HL-60/S4 treated with retinoic acid at 250 ng/mL for 4 days and 3 days (cell line): ENCODE data around the gene UBE2Z.
"Not testable (repeated sequence)": the region's sequence is repeated elsewhere in the genome, so short reads cannot be mapped to it uniquely, and the experiment has no call there.

ENCODE experiments used
- in situ Hi-C: fragments of 300-500 bp; cut with MboI; formaldehyde crosslinking; loops from 2 replicates; pipeline ENCODE4 v1.7.0; 2022; ENCODE audit warnings: low sequenced_read_pairs

The UBE2Z gene

DNA sequence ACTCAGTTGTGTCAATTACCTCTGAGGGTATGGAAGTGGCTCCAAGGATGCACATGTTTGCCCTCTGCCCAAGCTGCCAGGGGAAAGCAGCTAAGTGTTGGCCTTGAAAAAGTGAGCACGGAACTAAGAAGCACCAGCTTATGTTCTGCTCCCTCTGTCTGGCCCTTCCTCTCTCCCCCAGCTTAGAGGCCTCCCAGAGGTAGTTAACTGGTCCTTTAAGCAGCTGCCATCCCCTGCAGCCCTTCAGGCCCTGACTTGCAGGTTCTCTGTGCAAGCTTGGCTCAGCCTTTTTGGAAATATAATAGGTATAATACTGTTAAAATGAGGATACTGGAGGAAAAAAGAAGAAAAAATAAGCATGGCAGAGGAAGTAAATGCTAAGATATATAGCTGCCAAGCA is 7.0 kb upstream of the UBE2Z start:
- in situ Hi-C loops: no loop called here

DNA sequence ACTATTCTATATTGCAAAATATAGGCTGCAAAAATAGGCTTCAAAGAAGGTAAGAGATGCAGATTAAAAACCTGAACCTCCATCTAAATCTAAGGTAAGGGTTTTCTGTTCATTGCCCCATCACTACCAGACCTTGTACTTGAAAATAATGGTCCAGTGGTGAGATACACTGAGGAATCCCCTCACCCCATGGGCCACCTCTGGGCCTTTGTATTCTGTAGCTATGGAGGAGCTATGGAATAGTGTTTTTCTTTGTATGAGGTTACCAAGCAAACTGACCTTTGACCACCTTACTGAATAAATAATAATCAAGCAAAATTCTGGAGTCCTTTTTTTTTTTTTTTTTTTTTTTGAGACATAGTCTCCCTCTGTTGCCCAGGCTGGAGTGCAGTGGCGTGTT is 4.8 kb upstream of the UBE2Z start:
- in situ Hi-C loops: no loop called here

DNA sequence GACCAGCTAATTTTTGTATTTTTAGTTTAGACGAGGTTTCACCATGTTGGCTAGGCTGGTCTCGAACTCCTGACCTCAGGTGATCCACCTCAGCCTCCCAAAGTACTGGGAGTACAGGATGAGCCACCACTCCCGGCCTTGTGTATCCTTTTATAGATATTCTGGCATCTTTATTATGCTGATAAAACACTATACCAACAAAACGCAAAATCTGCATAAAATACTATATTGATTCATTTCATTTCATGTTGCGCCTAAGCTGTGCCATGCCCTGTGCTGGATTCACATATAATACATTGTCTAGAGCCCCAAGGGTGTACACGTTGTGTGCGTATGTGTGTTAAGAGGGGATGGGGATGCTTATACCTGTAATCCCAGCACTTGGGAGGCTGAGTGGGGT is 3.8 kb upstream of the UBE2Z start:
- in situ Hi-C loops: no loop called here

DNA sequence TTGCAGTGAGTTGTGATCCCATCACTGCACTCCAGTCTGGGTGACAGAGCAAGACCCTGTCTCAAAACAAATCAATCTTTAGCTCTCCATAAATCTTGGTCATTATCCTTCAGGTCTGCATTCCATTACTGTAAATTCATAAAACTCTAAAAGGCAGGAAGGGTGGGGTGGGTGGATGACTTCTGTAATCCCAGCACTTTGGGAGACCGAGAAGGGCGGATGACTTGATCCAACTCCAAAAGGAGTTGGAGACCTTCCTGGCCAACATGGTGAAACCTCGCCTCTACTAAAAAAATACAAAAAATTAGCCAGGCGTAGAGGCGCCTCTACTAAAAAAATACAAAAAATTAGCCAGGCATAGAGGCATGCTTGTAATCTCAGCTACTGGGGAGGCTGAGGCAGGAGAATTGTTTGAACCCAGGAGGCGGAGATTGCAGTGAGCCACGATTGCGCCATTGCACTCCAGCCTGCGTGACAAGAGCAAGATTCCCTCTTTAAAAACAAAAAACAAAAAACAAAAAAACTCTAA is 2.2 kb upstream of the UBE2Z start:
- in situ Hi-C loops: no loop called here

DNA sequence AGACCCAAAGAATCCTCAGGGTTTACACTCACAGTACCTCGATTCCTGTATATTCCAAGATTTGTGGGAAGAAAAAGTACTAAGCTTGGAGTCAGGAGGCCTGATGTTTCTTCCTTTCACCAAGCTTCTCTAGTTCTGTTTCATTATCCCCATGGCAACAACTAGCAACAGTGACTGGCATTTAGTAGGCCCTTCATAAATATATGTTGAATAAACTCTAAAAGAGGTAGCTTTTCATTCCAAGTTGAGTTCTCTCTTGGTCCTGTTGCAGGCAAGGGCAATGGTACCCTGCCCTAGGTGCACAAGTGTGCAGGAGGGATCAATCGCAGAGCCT is 527 bp upstream of the UBE2Z start:
- in situ Hi-C loops: no loop called here

DNA sequence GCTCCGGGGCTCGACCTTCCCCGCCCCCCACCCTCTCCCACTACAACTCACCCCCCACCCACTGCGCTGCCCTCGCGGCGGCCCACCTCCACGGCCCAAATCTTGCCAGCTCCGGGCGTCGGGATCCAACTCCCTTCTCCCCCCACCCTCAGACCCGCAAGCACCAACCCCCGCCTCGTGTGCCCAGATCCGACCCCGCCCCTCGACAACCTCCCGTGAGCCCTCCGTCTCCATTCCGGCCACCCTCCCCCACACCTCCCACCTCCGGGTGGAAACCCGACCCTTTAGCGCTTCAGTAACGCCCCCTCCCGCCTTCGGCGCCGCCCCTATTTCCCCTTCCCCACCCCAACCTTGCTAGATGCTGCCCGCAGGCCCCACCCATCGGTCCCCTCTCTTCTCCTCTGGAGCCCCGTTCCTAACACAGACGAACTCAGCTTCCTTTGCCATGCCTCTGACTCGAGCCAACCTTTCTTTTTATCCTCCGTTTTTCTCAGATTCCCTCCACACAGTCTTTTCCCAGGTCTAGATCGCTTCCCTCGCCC is 717 bp downstream of the UBE2Z start:
- in situ Hi-C loops: no loop called here

DNA sequence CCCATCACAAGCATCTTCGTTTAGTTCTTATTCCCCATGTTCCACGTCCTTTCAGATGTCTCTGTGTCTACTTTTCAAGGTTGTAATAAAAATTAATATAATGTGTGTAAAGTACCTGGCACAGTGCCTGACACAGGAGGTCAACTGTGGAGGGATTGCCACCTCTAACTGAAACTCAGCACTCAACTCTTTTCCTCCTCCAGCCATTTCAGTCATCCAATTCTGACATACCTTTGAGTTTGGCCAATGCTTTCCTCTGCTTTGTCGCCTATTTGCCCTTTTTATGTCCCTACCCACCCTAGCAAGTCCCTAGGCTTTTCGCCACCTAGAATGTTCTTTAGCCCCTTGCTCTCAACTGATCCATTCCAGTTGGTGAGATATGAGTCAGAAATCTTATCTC is 1.6 kb downstream of the UBE2Z start:
- in situ Hi-C loops: no loop called here

DNA sequence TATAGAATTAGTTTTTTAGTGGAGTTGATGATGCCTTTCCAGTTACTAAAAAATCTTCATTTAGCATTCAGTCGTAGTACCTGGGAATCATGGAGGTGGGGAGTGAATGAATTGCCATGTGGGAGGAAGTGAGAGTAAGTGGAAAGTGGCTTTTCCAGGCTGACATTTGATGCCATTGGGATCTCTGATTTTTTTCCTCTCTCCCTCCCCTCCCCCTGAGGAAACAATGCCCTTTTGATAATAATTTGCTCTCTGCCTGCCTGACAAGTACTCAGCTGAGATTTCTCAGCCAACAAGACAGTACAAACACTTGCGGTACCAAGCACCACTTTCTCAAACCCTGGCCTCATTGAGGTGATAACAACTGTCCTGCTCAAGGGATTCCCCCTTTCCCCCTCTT is 2.2 kb downstream of the UBE2Z start:
- in situ Hi-C loops: no loop called here

DNA sequence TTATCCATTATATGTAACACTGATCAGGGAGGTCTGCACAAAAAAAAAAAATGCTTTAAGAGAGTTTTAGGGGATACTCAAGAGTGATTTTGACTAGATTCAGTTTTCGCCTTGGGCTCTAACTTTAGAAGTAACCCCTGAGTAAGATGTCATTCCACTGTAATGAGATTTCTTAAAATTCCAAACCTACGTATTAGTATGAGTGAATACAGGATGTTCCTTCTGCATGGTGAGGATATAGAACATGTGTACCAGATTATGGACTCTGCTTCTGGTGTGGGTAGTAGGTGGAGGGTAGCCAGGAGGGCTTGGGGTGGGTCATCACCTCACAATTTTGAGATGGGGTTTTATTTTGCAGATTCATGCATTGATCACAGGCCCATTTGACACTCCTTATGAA is 4.3 kb downstream of the UBE2Z start:
- in situ Hi-C loops: no loop called here

DNA sequence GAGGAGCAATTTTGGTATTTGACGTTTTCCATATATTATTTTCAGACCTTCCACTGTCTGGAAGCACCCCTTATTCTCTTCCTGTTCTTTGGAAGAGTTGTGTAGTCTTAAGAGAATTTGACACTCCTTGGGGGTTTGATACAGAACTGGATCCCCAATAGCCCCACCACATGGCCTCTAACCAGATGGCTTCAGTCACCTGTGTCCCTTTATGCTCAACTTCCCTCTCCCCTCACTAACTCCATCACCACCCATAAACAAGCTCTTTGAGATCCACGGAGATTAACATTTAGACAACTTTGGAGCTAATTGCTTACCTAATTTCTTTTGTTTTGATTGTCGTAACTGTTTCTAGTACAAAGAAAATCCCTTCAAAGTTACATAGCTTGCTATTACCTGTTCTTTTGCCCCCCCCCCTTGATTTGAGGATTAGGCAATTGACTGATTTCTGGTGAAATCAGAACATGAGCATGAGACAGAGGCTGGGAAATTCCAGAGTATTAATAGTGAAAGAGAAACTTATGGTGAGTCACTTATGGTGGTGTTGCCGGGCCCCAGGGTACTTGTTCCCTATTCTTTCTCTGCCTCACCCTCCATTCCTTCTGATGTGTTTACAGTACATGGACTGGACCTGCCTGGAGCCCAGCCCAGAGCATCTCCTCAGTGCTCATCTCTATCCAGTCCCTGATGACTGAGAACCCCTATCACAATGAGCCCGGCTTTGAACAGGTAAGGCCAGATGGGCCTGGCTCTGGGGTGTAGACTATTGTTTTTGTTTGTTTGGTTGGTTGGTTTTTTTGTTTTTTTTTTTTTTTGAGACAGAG is 7.5 kb downstream of the UBE2Z start:
- in situ Hi-C loops: no loop called here

DNA sequence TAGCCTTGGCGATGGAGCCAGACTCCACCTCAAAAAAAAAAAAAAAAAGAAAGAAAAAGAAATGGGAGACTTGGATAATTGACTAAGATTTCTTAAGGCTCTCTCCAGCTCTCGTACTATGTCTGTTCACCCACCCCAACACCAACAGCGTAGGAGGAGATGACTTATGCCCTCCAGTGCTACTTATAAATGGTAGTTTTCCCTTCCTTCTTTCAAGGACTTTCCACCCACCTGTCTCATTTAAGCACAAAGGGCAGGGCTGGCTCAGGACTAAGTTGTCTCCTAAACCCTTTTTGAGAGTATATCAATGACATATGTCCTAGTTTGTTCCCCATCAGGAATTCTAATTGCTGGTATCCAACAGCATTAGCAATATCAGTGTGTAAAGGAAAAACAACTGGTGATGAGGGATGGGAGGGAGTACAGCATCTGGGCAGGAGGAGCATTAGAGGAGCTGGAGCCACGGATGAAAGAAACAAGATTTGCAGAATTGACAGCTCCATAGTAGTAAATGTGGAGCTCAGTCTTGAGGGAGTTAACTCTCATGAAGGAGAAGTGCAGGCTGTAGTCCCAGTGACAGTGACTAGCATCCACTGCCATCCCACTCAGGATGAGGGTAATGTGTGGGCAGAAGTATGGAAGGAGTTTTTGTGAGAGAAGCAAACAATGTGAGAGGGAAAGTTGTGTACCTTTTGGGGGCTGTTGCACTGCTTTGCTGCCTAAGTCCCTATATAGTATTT is 17.2 kb downstream of the UBE2Z start:
- in situ Hi-C loops: no loop called here

DNA sequence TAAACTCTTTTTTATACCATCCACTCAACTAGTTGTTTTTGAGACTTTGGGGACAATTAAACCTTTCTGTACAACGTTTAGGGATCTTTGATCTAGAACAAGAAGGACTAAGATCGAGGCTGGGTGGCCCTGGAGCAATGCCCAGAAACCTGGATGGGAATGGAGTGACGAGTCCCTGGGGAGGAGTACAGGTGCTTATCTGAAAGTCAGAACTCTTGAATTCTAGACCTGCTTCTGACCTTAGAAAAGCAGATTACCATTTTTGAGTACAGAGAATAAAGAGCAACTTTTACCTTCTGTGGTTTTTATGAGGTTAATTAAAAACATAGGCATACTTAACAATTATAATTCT is 17.8 kb downstream of the UBE2Z start:
- in situ Hi-C loops: no loop called here

DNA sequence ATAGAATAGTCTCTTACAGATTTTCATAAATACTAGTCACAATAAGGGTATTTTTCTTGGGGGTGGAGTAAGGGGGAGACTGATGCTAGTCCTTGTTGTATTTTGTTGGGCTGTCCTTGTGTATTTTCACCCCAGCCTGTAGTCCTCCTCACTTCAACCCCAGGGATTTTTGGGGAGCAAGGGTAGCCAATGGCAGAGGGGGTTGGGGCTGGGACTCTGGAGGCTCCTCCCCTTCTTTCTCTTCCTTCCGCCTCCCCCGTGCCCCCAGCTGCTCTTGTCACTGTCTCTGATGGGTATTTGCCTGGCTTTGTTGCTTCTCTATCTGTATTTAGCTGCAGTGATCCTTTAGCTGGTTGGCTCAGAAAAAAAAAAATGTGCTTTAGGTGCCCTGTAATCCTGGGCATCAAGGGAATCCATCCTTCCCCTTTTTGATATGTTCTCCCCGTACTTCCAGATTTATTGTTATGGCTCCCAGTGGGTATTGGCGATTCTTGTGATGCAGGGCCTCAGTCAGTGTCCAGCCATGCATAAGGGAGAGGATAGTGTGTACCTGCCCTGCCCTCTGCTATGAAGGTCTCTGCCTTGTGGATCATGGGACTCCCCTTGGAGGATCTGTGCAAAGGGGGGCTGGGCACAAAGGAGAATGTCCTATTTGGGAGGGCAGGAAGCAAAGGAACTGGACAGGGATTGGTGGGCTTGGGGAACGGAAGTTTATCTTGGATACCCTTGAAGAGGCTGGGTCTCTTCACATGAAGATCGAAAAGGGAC is 20.0 kb downstream of the UBE2Z start:
- in situ Hi-C loops: no loop called here

DNA sequence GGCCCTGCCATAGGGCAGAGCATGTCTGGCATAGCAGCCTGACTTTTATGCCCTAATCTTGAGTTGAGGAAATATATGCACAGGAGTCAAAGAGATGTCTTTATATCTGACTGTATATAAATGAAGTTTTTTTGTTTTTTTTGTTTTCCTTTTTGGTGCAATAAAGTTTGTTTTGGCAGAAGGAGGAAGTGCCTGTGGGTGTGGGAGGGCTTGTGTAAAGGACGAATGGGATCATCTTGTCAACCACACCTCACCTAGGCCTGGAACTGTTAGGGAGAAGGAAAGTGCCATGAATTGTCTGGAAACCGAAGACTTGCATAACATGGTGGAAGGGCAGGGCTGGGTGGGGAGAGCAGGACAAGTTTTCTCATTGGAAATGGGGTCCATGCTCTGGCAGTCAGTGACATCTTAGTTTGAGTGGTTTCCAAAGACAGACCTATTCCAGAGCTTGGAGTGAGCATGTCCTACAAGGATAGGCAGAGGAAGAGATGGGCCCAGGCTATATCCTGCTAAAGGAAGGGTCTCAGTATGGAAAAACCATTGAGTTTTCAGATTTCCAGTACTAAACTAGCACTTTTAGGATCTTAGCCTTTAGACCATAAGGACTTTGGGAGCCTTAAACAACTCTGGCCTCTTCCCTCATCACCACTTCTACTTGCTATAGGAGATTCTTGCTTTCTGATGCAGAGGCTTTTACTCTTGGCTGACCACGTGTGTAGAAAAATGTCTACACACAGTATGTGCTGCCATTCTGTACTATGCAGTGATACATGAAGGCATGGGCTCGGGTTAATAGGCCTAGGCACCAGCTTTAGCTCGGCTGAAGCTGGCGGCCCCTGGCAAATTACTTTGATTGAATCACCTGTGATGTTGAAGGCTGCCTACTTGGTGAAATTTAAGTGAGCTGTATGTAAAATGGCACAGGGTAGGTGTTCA is 20.9 kb downstream of the UBE2Z start:
- in situ Hi-C loops: no loop called here

DNA sequence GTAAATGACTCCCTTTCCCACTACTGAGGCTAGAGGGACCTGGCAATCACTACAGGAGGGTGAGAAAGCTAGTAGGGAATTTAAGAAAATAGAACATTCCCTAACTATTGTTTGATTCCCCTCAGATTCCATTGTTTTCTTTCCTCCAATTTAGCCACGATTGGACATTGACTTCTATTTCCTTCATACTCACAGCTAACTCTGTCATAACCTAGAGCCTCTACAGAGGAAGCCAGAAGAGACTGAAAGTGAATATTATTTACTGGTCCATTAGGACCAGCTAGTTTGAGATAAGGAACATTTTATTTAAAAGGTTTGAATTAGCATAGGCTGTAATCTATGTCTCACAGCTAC is 21.6 kb downstream of the UBE2Z start:
- in situ Hi-C loops: no loop called here

DNA sequence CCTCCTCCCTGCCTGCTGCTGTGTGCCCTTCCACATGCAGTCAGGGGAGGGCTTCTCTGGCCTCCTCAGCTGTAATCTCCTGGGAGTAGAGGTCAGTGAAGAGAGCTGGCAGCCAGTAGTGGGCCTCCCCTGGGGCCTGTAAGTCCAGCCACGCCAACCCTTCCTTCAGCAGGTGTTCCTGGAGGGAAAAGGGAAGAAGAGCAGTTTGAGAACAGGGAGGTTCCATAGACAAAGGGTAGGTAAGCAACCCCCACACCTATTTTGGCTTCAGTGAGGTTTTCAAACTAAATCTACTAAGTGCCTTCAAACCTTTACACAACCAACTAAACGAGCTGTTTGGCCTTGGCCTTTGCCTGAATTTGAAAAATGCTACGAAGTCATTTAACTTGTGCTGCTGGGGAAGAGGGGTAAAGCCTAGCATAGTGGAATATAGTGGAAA is 22.2 kb downstream of the UBE2Z start:
- in situ Hi-C loops: no loop called here

DNA sequence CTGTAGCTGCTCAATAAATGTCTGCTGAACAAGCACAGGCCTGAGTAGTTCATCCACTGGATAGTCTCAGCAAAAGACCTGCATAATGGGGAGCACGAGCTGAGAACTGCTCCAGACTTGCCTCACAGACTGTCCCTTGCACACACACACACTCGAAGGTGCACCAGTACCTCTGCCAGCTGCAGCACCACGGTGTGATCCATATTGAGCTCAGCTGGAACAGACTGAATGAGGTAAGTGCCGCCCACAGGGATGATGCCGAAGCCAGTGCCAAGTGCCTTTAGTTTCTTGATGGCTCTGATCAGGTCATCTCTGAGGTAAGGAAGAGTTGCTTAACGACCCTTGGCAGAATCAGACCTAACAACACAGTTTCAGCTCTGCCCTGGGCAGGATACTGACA is 24.8 kb downstream of the UBE2Z start:
- in situ Hi-C loops: no loop called here

DNA sequence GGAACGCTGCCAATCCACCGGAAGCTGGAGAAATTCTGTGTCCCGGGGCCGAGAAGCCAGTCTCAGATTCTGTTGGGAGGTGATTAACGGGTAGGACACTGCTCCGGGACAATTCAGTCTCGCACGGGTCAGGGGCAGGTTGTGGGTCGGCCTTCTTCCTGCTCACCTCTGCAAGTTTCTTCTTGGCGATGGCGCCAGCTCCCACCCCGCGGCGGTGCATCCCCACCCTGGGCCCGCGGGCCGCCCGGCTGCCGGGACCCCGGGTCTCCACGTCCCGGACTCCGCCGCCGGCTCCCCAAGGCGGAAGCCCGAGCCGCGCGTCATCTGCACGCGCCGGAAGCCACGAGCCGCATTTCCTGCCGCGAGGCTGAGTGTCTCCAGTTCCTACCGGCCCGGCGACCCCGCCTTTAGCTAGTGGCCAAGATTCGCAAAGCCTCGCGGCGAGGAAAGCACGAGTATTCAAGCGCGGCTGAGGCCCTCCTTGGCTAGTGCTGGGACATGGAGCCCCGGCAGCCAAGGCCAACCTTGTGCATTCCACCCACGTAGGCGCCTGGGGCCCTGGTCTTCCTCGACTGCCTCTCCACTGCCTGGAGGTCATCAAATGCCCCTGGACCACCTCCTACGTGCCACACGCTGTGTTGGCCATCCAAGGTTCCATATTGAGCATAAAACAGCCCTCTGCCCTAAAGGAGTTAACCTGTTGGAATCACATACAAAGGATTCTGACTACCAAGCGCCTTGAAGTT is 36.5 kb downstream of the UBE2Z start, which contains the start of gene SNF8:
SNF8 (minus strand) TSS at position 328 of the 746 bp plus-strand sequence; CDS start at position 220, 108 bp downstream.
- in situ Hi-C loops: no loop called here

DNA sequence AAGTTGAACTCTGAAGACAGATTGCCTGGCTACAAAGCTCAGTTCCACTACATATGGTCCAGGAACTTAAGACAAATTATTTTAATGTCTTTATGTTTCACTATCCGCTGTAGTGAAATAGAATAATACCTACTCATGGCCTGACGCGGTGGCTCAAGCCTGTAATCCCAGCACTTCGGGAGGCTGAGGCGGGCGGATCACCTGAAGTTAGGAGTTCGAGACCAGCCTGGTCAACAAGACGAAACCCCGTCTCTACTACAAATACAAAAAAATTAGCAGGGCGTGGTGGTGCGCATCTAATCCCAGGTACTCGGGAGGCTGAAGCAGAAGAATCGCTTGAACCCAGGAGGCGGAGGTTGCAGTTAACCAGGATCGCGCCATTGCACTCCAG is 37.0 kb downstream of the UBE2Z start:
- in situ Hi-C loops: not testable (repeated sequence)

DNA sequence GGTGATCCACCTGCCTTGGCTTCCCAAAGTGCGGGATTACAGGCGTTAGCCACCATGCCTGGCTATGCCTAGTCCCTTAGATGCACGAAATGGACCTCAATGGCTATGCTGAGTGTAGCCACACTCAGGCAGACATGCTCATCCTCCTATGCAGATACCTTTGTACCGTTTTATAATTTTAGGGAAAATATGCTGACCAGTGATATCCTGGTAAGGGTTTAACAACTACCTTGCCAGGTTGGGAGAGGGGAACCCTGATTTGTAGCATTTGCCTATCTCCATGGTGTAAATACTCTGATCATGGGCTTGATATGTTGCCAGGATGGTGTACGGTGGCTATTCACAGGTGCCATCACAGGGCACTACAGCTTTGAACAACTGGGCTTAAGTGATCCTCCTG is 43.4 kb downstream of the UBE2Z start:
- in situ Hi-C loops: no loop called here
